K562 (cell line): ENCODE measurements around the gene CHD2. TPM values are rescaled to one million over a fixed set of nuclear protein-coding genes. Genes with fewer than 3 reads are reported as not detected.

Experiments used
- ATAC-seq: fragments of 200-7000 bp; cut with Tn5 transposase; 3 replicates; pipeline ENCODE4 v1.9.1; 2020; ENCODE audit warnings: moderate library complexity
- BruUV-seq: library from RNA; stranded (reverse); fragments of 400-500 nt; replicated peaks from 2 replicates; lab custom pipeline; 2021; lab: Mats Ljungman, UMichigan
- CTCF ChIA-PET: fragments of 300-600 bp; formaldehyde crosslinking; extraction: SDS; loops from one replicate; lab custom pipeline; 2021; ENCODE audit warnings: low intra/inter-chr PET ratio; lab: Yijun Ruan, JAX
- POLR2A ChIA-PET: fragments of 300-600, 350-650 bp; sonication (Branson Sonifier 250); formaldehyde crosslinking; extraction: SDS; loops from one replicate; lab custom pipeline; 2021; ENCODE audit warnings: antibody characterized with exemption, inconsistent platforms; lab: Yijun Ruan, JAX
- DNase-seq, 4 experiments: peaks; one replicate each; pipeline versions ENCODE4 v3.0.0 to v3.0.0-alpha.2; 2011 to 2018; ENCODE audit warnings: low spot score in 3 of 4, mixed read lengths in 3 of 4; ENCODE audit errors: extremely low read depth in 1 of 4
- FAIRE-seq: peaks from 2 replicates; lab custom pipeline; 2011; peaks lifted over from hg19 to GRCh38; lab: Jason Lieb, UNC
- H2AFZ ChIP-seq: 2 replicates; pipeline ENCODE4 v1.6.0; 2011; ENCODE audit warnings: low read depth, low read length, control low read depth, inconsistent platforms
- H3K27ac ChIP-seq: fragments of 200-600 bp; 3 replicates; pipeline ENCODE4 v1.8.0; 2011; ENCODE audit warnings: low read depth, mild to moderate bottlenecking, control low read depth, inconsistent platforms, low read length, moderate library complexity, mixed read lengths; ENCODE audit errors: extremely low read depth
- H3K27me3 ChIP-seq, 2 experiments: fragments of 300-600 bp in 1 of 2; 2 replicates in 1 of 2; 3 replicates in 1 of 2; pipeline versions ENCODE4 v1.6.0 to v1.8.0; 2011; ENCODE audit warnings: inconsistent platforms in 2 of 2, low read length in 2 of 2, mild to moderate bottlenecking in 1 of 2, mixed read lengths in 1 of 2, moderate library complexity in 1 of 2; ENCODE audit not compliant: control insufficient read depth in 2 of 2, insufficient read depth in 2 of 2
- H3K36me3 ChIP-seq: fragments of 300-600 bp; 3 replicates; pipeline ENCODE4 v1.8.0; 2011; ENCODE audit warnings: mild to moderate bottlenecking, low read length, inconsistent platforms; ENCODE audit not compliant: control insufficient read depth, insufficient read depth
- H3K4me1 ChIP-seq, 2 experiments: fragments of 200-600 bp in 1 of 2; replicated peaks in 1 of 2; 2 replicates in 1 of 2; 3 replicates in 1 of 2; pipeline versions ENCODE4 v1.5.1 to v1.8.0; 2011; ENCODE audit warnings: inconsistent platforms in 2 of 2, low read length in 2 of 2, mild to moderate bottlenecking in 1 of 2, mixed read lengths in 1 of 2, moderate library complexity in 1 of 2; ENCODE audit not compliant: control insufficient read depth in 2 of 2, insufficient read depth in 2 of 2
- H3K4me2 ChIP-seq: 2 replicates; pipeline ENCODE4 v1.6.1; 2011; ENCODE audit warnings: low read length, control low read depth, inconsistent platforms, mixed read lengths; ENCODE audit not compliant: insufficient read depth
- H3K4me3 ChIP-seq: fragments of 200-600 bp; sonication (generic), shearing (Covaris generic); 2 replicates; pipeline ENCODE4 v1.5.1; 2016; ENCODE audit warnings: control low read depth, inconsistent platforms
- H3K79me2 ChIP-seq: fragments of 200-600 bp; 3 replicates; pipeline ENCODE4 v1.8.0; 2011; ENCODE audit warnings: low read length, inconsistent platforms; ENCODE audit not compliant: control insufficient read depth, insufficient read depth
- H3K9ac ChIP-seq, 2 experiments: 2 replicates each; pipeline versions ENCODE4 v1.6.0 to v1.6.1; 2011; ENCODE audit warnings: low read depth in 2 of 2, low read length in 2 of 2, control low read depth in 1 of 2, inconsistent platforms in 1 of 2, mild to moderate bottlenecking in 1 of 2, mixed read lengths in 1 of 2; ENCODE audit not compliant: insufficient read depth in 1 of 2
- H3K9me1 ChIP-seq: one replicate; pipeline ENCODE4 v1.6.0; 2011; ENCODE audit warnings: inconsistent platforms, mild to moderate bottlenecking, low read length, moderate library complexity; ENCODE audit not compliant: control insufficient read depth, insufficient read depth
- H3K9me3 ChIP-seq: replicated peaks from 2 replicates; pipeline ENCODE4 v1.5.1; 2011; ENCODE audit warnings: low read depth, low read length, inconsistent platforms; ENCODE audit not compliant: control insufficient read depth, insufficient read depth
- H4K20me1 ChIP-seq: replicated peaks from 2 replicates; pipeline ENCODE4 v1.6.1; 2011; ENCODE audit warnings: low read length, inconsistent platforms, mixed read lengths; ENCODE audit not compliant: control insufficient read depth, insufficient read depth
- EP400 ChIP-seq: fragments of 450-650 bp; IDR thresholded peaks from 2 replicates; pipeline ENCODE4 v1.6.1; 2017; ENCODE audit warnings: antibody characterized with exemption, mild to moderate bottlenecking, moderate library complexity
- FIP1L1 ChIP-seq: fragments of 200-400 bp; formaldehyde crosslinking; IDR thresholded peaks from 2 replicates; pipeline ENCODE4 v1.6.1; 2018; ENCODE audit warnings: mild to moderate bottlenecking, low read depth, low read length; ENCODE audit not compliant: poor library complexity, severe bottlenecking
- RBM25 ChIP-seq: fragments of 200-400 bp; formaldehyde crosslinking; IDR thresholded peaks from 2 replicates; pipeline ENCODE4 v1.6.1; 2018; ENCODE audit warnings: low read length, low read depth, moderate library complexity; ENCODE audit not compliant: severe bottlenecking
- SMARCC2 ChIP-seq: fragments of 450-650 bp; IDR thresholded peaks from 2 replicates; pipeline ENCODE4 v1.6.1; 2017; ENCODE audit warnings: antibody characterized with exemption, moderate library complexity, mild to moderate bottlenecking, low read depth
- SMC3 ChIP-seq: conservative IDR thresholded peaks from 2 replicates; pipeline ENCODE4 v1.6.1; 2011; ENCODE audit warnings: low read depth, low read length, improper control_type of control experiment; ENCODE audit not compliant: insufficient read depth
- ZNF695 ChIP-seq: fragments of 450-650 bp; formaldehyde crosslinking; IDR thresholded peaks from 2 replicates; pipeline ENCODE4 v1.4.0; 2020; ENCODE audit warnings: mild to moderate bottlenecking, moderate library complexity
- ZZZ3 ChIP-seq: fragments of 450-650 bp; IDR thresholded peaks from 2 replicates; pipeline ENCODE4 v1.6.1; 2016; ENCODE audit warnings: antibody characterized with exemption, mild to moderate bottlenecking, moderate library complexity
- WGBS: fragments of 100-300 bp; shearing (Covaris generic); methylation state at CpG from one replicate; pipeline ENCODE4 v1.1.6; 2016; ENCODE audit warnings: low coverage, mixed read lengths; ENCODE audit not compliant: insufficient coverage; ENCODE audit errors: missing lambda C conversion rate; 5-methylcytosine and 5-hydroxymethylcytosine counted together
- in situ Hi-C: fragments of 300-500 bp; cut with MboI; formaldehyde crosslinking; loops from 4 replicates; pipeline ENCODE4 v1.15.0; 2018; ENCODE audit warnings: inconsistent platforms, mixed read lengths
- intact Hi-C: fragments of 100-400 bp; cut with micrococcal nuclease; formaldehyde crosslinking; loops from 2 replicates; pipeline ENCODE4 v1.14.2; 2022
- polyA plus RNA-seq, 8 experiments: library from polyadenylated mRNA; depleted of rRNA in 4 of 8; stranded (reverse) in 5 of 8; unstranded in 3 of 8; fragments of >200 nt; fragmentation: Nextera tagmentation in 2 of 8; fragmentation: Illumina TruSeq in 1 of 8; extraction: Ambion mirVana in 2 of 8; extraction: Trizol in 1 of 8; gene quantifications; 2 replicates each; pipeline versions ENCODE4 v1.2.1 to v1.2.3, GENCODE V29; 2011 to 2014; ENCODE audit warnings: inconsistent platforms in 1 of 8, missing spikeins in 1 of 8
- total RNA-seq, 7 experiments: library from RNA; depleted of rRNA in 6 of 7; stranded (reverse); fragments of >200 nt in 6 of 7; fragmentation: Illumina TruSeq in 2 of 7; extraction: Trizol in 2 of 7; gene quantifications; 2 replicates each; pipeline versions ENCODE4 v1.2.1 to v1.2.3, GENCODE V29; 2011 to 2021; ENCODE audit warnings: low replicate concordance in 1 of 7

CHD2 gene
- total and polyA plus RNA-seq, 9 of the 15 experiments (the other 6 are each of a cell fraction or from before 2014, with no cell fraction given), result 38.9 to 70.8 (median 56.2) TPM

DNA sequence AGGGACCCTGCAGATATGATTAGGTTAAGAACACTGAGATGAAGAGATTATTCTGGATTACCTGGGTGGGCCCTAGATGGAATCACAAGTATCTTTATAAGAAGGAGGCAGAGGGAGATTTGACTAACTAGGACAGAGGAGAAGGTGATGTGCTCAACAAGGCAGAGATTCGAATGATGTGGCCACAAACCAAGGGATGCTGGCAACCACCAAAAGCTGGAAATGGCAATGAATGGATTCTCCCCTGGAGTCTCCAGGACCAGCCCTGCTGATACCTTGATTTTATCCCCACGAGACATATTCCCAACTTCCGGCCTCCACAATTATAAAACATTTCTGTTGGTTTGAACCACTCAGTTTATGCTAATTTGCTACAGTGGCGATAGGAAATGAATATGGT is 146.0 kb downstream of the CHD2 start:
- Histone ChIP-seq H4K20me1 (0 out of 2 replicates have a peak, but pooled peaks cover 11% of the 10 kb centered on the region), H3K36me3 (no peaks in the 10 kb centered on the region), H3K9ac (no peak overlapping the region), H3K79me2 (no peaks in the 10 kb centered on the region), H3K4me3 (no peak overlapping the region), H3K27me3 (peaks cover 29 to 75% of the 10 kb centered on the region in 2 experiments; a peak in 4 of 5 replicates), H3K4me1 (peaks cover 0 to 26% of the 10 kb centered on the region in 2 experiments; a peak in 2 of 5 replicates), H3K9me3 (no peaks in the 10 kb centered on the region), H3K4me2 (no peak overlapping the region), H2AFZ (no peak overlapping the region), H3K27ac (no peak overlapping the region), H3K9me1 (no peaks in the 10 kb centered on the region)
- FAIRE-seq (no peak), ATAC-seq (no peak), DNase-seq (no peak)
- ChIA-PET CTCF (no interaction called here), POLR2A (no interaction called here)
- 2% methylated on average over 4 of the region's 4 CpGs for WGBS
- TF ChIP-seq FIP1L1, result no peak
- peak; percentile 74 for TF ChIP-seq RBM25
- intact Hi-C loops, result no loop called here
- in situ Hi-C loops, result loop anchor here (25.0 kb wide), 1 partner anchor 1266 kb away; no protein-coding TSS in a partner anchor
- BruUV-seq, result no TSS peak

DNA sequence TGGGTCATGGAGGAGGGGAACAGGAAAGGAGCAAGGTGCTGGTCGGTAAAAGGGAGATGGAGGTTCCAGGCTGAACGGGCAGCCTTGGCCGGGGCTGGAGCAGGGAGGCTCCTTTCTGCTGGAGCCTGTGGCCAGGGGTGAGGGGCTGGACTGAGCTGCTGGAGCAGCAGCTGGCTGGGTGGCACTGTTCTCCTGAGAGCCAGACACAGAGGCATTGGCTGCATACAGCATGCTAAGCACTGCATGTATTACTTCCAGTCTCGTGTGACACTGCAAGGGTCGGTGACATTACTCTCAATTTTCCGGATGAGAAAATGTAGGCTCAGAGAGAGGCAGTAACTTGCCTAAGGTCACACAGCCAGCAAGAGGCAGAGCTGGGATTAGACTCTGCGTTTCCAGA is 146.6 kb downstream of the CHD2 start:
- FAIRE-seq (no peak), DNase-seq (no peak), ATAC-seq (no peak)
- no TSS peak for BruUV-seq
- intact Hi-C loops, result no loop called here
- POLR2A ChIA-PET, result no interaction called here
- H3K9ac ChIP-seq, result no peak overlapping the region
- H3K79me2 ChIP-seq, result no peaks in the 10 kb centered on the region
- in situ Hi-C loops, result loop anchor here (25.0 kb wide), 1 partner anchor 1266 kb away; no protein-coding TSS in a partner anchor
- H3K27me3 ChIP-seq, result peaks cover 35 to 78% of the 10 kb centered on the region in 2 experiments; a peak in 4 of 5 replicates
- 0 out of 2 replicates have a peak, but pooled peaks cover 13% of the 10 kb centered on the region for H4K20me1 ChIP-seq
- no peak overlapping the region for H3K4me3 ChIP-seq
- no peak overlapping the region for H3K27ac ChIP-seq
- peaks cover 0 to 32% of the 10 kb centered on the region in 2 experiments; a peak in 2 of 5 replicates for H3K4me1 ChIP-seq
- CTCF ChIA-PET, result no interaction called here
- no peaks in the 10 kb centered on the region for H3K36me3 ChIP-seq
- H3K9me3 ChIP-seq, result no peaks in the 10 kb centered on the region
- H2AFZ ChIP-seq, result no peak overlapping the region
- H3K9me1 ChIP-seq, result no peaks in the 10 kb centered on the region
- WGBS, result 0% methylated on average over 6 of the region's 7 CpGs
- H3K4me2 ChIP-seq, result no peak overlapping the region
- TF ChIP-seq EP400 (no peak), ZZZ3 (no peak), SMARCC2 (no peak), ZNF695 (no peak), SMC3 (no peak)
